Embryonic facial prominence (tissue), 1 donor: ENCODE measurements around the gene CHRM1.

Experiments
- DNase-seq: peaks from one replicate; pipeline ENCODE4 v3.0.0-alpha.2; 2016; ENCODE audit errors: extremely low spot score

Gene CHRM1

DNA sequence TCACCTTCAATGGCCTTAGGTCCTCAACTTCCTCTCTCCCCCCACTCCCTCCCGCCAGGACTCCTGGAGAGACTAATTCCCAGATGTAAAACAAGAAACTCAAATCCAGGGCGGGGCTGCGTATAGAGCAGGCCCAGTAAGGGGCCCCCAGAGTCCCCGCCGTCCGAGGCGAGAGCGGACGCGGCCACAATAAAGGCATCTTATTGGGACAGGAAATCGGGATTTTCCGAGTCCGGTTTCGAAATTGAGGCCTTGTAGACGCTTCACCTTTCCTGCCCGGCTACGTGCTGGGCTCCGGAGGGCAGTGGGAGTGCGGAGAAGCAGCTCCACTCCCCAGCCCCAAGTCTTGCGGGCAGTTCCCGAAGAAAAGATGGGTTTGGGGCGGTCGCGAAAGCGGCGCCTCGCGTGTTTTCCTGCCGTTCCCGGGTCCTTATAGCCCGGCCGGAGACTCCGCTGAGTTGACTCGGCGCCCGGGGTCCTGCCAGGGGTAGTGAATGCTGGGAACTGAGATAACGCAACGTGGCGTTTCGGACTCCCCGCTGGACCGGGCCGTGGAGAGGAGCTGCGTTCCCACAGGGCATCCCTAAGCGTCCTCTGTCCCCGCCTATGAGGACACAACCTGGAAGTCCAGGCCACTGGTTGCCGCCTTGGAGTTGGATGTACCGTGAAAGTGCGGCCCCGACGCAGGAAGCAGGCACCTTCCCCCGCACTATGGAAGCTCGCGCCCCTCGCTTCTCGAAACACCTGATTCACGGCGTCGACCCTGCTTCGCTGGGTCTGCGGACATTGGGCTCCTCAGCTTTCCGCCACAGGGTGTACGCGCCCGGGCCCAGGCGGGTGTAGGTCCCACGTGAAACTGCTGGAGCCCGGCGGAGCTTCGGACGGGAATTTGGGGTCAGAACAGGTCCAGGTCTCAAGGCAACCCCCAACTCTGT, 4.8 kb upstream of the CHRM1 start:
- DNase-seq, result no peak

DNA sequence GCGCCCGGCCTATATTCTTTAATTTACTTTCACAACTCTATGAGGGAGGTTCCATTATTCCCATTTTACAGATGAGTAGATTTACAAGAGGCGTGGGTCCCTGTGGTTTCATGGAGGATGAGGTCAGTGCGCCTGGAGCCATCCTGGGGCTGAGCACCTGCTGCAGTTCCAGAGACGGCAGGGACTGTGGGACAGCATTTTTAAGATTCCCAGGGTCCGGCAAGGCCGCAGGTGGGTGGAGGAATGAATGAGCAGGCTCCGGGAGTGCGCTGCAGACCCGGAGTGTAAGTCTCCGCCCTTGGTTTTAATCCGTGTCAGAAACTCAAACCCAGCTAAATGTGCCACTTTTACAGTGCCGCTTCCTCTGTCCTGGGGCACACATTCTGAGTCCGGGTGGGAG, 4.1 kb upstream of the CHRM1 start:
- no peak for DNase-seq

DNA sequence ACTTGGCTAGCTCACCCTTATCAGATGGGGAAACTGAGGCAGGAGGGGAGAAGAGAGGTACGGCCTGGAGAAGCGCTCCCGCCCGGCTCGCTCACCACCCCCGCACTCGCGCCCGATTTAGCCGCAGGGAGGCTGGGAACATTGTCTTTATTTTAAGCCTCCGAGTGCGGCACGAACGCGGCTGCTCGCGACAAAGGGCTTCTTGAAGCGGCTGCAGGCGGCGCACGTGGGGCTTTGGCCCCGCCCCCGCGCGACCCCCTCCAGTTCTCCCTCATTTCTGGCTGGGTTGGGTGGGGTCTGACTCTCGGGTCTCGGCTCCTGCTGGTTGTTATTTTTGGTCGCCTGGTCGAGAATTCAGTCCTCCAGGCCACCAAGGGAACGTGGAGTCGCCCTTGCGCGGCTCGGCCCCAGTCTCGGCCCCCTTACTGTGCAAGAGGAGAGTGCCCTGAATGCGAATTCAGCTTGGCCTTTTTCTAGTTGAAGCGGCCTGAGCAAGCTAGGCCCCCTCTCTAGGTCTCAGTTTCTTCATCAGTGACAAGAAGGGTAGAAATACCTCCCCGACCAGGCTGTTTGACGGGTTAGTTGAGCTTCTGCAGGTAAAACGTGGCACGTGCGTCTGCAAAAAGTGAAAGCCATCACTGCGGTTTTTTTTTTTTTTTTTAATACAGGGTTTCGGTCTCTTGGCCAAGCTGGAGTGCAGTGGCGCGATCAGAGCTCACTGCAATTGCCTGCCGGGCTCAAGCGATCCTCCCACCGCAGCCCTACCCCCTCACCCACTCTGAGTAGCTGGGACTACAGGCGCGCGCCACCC, 2.6 kb upstream of the CHRM1 start:
- no peak for DNase-seq

DNA sequence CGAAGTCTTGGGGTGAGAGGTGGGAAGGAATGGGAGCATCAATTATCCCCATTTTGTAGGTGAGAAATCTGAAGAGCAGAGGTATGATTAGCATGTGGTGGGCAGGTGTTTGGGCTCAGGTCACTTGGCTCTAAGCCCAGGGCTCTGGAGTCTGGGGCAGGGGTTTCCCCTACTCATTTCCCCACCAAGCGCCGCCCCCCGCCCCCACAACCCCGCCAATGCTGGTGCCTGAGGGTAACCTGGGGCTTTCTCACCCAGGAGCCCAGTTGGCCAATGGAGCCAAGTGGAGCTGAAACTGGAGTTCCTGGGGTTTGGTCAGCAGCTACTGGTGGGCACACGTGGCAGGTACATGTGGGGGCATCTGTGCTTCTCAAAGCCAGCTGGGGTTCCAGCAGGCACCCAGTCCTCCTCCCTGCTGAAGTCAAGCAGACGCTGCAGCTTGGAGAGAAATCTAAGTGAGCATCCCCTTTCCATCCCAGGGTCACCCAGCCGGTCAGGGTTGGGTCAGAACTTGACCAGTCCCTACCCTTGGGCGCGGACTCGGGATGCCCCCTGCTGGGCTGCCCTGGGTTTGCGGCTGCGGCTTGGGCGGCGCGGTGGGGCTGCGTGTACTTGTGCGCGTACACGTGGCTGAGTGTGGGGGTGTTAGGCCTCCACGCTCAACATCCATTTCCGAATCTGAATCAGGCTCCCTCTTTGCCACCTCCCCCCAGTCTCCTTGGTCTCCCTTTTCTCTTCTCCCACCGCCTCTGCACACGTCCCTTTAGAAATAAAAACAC, 1.7 kb upstream of the CHRM1 start:
- no peak for DNase-seq

DNA sequence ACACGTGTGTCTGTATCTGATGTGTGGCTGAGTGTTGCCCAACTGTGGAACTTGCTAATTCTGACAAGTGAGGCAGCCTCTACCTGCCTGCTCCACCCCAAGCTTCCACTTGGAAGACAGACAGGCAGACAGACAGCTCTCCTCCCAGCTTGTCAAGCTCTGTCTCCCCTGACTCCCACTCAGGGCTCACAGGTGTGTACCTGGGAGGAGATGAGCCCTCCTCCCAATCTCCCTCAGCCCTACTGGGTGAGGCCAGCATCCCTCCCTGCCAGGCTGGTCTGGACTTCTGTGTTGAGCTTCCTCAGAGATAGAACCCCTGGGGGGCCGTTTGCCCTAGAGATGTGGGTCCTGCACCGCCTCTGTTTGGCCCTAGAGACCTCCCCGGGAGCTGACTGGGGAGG, 1.0 kb upstream of the CHRM1 start:
- no peak for DNase-seq

DNA sequence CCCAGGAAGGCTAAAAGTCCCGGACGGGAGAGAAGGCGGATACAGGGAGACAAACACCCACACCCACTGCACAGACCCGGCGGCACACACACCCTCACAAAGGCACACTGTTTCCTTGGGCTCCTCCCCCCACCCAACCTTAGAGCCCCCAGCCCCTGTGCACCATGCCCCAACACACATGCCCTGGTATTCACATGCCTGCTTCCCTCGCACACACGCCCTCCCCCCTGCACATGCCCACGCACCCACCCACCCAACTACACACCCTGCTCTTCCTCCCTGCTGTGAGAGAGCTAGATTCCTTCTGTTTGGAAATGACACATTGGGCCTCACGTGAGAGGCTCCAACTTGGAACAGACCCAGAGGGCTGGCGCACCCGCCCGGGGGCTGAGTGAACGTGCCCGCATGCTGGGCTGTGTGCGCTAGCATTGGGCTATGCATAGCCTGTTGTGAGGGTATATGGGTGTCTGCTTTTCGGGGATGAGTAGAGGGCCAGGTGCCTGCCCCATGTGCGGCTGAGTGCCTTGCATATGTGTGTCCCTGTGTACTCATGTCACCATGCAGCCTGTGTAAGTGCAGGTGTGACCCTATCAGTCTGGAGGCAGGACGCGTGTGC, 518 bp upstream of the CHRM1 start:
- no peak for DNase-seq

DNA sequence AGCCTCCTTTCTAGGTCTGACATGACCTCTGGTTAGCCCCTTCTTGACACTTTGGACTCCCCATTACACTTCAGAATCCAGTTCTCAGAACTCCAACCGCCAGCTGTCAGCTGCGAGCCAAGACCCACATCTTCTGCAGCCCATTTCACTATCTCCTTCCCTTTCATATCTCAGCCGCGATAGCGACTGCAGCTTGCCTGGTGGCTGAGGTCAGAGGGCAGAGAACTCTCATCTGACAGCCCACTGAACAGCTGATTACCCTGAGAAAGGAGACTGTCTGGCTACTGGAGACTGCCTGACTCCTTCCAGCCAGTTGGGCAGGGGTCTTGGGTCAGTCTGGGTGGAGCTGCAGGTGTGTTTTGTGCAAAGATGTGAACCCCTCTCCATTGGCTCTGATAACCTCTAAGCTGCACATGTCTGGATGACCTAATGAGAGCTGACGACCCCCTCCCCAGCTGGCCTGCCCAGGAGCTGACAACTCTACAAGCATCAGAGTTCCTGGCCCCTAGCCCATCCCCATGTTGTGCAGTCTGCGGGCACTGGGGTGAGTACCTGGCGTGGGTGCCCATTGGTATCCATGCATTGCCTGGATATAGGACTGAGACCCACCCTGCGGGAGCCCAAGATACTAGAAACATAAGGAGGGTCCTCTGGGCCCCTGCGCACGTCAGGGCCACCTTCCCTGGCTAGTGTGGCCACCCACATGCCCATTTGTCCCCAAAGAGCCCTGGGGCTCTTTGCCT, 1.1 kb downstream of the CHRM1 start:
- DNase-seq, result no peak

DNA sequence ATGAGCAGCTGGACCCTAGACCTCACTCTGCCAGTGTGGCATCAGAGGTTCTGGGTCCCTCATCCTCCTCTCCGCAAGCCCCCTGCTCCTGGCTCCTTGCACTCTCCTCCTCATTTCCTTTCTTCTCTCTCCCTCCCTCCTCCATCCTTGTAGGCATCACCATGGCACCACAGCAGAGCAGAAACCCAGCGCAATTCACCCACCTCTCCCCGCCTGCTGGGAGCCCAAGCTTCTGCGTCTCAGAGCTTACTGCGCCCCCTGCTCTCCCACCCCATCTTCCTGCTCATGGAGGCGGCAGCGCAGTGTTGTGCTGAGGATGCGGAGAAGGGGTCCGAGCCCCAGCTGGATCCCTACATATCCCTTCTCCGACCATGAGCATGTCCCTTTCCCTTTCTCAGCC, 1.7 kb downstream of the CHRM1 start:
- no peak for DNase-seq

DNA sequence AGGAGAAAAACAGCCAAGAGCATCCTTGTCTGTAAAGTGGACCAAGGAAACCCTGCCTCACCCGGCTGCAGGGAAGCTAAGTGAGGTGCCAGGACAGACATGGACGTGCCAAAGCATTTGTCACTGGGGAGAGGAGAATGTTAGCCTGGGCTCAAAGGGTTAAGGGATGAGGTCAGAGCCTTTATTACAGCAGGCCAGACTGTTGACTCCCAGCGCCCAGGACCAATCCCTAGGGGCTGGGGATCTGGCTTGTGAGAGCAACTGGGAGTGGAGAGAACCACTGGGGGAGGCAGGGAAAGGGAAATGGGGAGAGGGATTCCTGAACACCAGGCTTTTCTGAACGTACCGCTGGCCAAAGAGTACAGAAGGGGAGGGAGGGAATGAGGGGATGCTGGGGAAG, 2.6 kb downstream of the CHRM1 start:
- no peak for DNase-seq

DNA sequence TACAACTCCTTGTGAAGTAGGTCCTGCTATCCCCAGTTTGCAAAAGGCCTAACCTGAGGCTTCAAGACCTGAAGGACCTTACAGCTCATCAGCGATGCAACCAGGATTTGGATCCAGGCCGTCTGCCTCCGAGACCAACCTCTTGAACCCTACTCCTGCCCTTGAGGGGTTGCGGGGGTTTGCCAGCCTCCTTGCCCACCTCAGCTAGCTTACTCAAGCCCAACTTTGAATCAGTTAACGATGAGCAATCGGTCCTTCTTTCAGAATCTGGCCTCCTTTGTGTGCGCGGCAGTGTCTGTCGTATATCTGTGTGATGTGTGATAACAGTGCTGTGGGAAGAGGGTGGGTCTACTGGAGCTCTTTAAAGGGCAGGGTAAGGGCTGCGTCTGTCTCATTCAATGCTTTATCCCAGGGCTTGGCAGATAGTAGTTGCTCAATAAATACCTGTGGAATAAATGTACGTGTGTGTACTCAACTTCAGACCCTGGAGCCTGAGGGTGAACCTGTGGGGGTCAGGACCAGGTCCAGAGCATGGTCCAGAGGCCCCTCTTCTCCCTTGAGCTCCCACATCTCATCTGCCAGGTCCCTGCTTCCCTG, 3.2 kb downstream of the CHRM1 start:
- DNase-seq, result no peak

DNA sequence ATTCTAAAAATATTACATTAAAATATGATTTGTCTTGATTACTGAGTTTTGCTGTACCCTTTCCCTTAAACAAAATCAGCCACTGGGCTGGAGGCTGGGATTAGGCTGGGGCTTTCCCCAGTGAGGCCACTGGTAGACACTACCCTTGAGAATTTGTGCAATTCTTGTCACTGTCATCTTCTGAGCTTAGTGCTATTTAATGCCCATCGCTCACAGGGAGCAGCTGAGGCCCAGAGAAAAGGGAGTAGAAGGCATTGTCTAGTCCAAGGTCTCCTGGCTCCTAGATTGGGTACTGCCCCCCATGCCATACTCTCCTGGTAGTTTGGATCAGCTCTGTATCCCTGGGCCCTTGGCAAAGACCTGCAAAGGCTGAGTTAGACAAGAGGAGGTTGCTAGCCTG, 6.7 kb downstream of the CHRM1 start:
- DNase-seq, result no peak

DNA sequence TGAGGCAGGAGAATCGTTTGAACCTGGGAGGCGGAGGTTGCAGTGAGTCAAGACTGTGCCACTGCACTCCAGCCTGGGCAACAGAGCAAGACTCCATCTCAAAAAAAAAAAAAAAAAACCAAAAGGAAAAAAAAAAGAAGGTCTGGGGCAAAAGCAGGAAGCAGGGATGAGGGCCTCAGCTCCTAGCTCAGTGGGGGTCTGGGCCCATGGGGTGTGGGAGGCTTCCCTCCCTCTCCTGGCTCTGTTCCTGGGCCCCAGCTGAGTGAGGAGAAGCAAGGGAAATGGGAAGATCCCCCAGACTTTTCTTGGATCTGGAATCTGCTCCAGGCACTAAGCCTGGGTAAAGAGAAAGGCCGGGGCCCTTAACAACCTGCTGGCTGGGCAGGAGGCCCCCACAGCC, 8.9 kb downstream of the CHRM1 start:
- no peak for DNase-seq

DNA sequence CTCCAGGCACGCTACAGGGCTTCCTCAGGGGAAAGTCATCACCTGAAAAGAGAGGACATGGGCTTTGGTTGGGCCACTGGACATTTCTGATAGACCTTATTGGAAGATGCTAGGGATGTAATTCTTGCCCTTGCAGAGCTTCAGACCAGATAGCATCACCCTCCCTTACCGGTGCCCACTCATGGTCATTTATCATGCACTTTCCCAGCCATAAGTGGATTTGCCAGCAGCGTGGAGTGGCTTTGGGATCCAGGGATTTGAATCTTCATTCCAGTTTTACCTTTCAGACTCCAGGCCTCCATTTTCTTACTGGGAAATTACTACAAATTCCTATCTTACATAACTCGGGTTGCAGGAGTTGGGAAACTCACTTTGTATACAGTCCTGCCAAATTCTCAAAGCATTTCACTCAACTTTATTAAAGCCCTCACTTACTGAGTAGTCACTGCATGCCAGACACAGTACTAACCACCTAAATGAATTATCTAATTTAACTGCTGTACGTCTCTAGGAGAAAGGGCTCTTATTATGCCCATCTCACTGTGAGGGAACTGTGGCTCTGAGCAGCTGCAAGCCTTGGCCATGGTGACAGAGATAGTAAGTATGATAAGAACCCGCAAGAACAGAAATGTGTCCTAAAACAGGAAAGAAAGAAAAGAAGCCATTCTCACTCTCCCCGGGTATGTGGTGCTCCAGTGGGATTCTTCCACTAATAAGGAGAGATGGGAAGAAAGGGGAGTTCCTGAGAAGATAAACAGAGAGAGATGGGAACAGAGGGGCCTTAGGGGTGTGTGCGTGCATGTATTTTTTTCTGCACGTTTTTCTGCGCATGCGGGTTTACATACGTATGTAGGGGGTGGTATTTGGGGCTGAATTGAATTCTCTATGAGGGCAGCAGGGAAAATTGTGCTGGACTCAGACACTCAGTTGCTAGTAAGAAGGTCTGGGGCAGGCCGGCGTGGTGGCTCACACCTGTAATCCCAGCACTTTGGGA, 9.7 kb downstream of the CHRM1 start:
- no peak for DNase-seq

DNA sequence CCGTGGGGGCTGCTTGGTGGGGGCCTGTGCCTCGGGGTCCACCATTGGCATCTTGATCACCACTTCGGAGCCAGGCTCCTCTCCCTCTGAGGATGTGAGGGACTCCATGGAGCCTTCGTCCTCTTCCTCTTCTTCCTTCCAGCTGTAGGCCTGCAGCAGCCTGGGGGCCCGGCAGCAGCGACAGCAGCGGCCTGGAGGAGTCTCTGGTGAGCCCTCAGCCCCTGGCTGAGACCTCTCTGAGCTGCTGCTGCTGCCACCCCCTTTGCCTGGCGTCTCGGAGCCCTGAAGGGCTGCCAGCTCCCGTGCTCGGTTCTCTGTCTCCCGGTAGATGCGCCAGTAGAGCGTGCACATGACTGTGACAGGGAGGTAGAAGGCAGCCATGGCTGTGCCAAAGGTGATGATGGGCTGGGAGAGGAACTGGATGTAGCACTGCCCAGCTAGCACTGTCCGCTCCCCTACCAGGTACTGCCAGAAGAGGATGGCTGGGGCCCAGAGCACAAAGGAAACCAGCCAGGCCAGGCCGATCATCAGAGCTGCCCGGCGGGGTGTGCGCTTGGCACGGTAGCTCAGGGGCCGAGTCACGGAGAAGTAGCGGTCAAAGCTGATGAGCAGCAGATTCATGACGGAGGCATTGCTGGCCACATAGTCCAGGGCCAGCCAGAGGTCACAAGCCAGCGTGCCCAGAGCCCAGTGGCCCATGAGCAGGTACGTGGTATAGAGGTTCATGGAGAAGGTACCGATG, 10.9 kb downstream of the CHRM1 start:
- no peak for DNase-seq

DNA sequence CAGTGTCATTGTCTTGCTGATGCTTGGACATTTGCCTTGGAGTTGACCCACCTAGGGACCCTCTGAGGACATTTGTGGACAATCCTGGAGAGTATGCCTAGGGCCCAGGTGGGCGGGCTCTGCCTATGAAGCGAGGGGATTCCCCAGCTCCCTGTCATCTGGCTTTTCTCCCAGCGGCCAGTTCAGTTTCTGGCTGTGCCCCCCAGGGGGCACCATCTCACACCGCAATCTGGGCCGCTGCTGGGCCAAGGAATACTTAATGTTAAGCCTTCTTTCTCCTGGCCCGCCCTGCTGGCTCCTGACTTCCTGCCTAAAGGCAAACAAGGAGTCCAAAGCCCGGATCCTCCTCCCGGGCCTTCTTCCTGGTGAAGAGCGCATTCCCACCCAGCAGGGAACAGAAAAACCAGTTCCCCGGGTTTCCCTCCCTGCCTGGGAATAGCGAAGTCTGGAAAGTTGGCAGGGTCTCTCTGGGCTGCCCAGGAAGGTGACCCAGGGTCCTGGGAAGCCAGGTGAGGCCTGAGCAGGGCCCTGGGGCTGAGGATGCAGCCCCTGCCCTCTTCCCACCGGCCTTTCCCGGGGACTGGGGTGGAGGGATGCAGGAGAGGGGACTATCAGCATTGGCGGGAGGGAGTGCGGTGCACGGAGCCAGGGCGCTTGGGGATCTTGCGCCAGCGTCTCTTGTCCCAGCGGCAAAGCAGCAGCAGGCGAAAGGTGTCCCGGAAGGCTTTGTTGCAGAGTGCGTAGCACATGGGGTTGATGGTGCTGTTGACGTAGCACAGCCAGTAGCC, 11.9 kb downstream of the CHRM1 start:
- peak; percentile 26 for DNase-seq

DNA sequence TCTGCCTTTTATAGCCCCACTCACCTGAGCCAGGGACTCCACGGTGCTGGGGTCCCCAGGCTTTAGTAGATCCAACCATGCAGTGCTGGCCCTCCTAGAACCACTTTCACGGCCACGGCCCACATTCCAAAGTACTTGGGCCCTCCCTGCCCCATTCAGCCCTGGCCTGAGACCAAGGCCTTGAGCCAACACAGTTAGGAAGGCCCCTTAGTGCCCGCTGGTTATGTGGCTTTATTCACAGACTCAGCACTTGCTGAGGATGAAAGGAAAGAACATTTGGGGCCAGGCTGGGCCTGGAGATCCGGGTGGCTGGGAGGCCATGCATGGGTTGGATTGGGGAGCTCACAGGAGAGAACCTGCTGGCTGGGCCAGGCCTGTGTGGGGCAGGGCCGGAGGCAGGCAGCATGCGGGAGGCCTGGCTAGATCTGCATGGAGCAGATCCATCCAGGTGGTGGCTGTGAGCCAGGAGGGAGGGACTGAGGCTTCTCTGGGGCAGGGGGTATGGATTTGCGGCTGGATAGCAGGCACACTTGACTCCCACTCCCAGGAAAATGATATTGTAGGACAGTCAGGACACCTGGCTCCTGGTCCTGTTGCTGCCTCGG, 12.6 kb downstream of the CHRM1 start:
- no peak for DNase-seq

DNA sequence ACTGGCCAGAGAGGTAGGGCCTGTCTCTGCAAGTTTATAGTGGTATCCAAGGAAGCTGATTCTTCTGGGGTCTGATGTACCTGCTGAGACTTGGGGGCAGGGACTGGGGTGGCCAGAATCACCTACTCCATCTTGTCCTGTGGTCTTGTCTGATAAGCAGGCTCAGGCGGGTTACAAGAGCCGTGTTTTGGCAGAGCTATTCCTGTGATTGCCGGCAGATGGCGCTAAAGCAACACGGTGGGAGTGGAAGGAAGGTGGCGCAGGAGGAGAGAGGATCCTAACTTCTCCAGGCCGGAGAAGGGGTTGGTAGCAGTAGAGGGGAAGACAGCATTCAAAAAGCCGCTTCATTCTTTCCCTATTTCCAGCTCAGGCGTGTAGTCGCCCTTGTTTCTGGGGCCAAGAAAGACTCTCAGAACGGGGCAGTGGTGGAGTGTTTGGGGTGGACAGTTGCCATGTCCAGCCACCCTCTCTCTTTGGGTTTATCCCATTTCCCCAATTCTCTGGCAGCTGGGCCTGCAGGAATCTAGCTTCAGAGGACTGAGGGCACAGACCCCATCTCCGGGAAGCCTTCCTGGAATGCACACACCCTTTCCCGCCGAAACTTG, 15.1 kb downstream of the CHRM1 start:
- DNase-seq, result peak; percentile 77
